PC-9 (cell line): ENCODE data around the gene KIF5A. TPM values are rescaled to one million over a fixed set of nuclear protein-coding genes. Genes with fewer than 3 reads are reported as not detected.
A peak's percentile ranks its signal among the peaks of the same experiment; 100 is the strongest.

Source experiments
- BruUV-seq: library from RNA; stranded (reverse); fragments of 400-500 nt; replicated peaks from 2 replicates; lab custom pipeline; 2021; lab: Mats Ljungman, UMichigan
- CTCF ChIA-PET: fragments of 300-600 bp; sonication (Branson Sonifier 250); formaldehyde crosslinking; loops from one replicate; lab custom pipeline; 2022; ENCODE audit warnings: antibody characterized with exemption; lab: Charles Lee
- POLR2A ChIA-PET: fragments of 300-600 bp; sonication (Branson Sonifier 250); formaldehyde crosslinking; loops from one replicate; lab custom pipeline; 2022; ENCODE audit warnings: antibody characterized with exemption; ENCODE audit not compliant: unreplicated experiment; lab: Charles Lee
- DNase-seq, 2 experiments: peaks; one replicate each; pipeline versions ENCODE4 v3.0.0 to v3.0.0-alpha.2; 2015 to 2022; ENCODE audit warnings: mixed read lengths in 1 of 2
- H2AFZ ChIP-seq: fragments of 200-600 bp; sonication (generic); 2 replicates; pipeline ENCODE4 v1.8.1; 2017; ENCODE audit warnings: antibody characterized with exemption
- H3F3A ChIP-seq: fragments of 200-600 bp; sonication (generic); 2 replicates; pipeline ENCODE4 v1.8.1; 2017; ENCODE audit warnings: antibody characterized with exemption, mild to moderate bottlenecking, low read depth; ENCODE audit not compliant: insufficient read depth
- H3K27ac ChIP-seq: fragments of 200-600 bp; sonication (generic); 2 replicates; pipeline ENCODE4 v1.6.1; 2016; ENCODE audit warnings: mixed run types
- H3K27me3 ChIP-seq: fragments of 200-600 bp; sonication (generic); 2 replicates; pipeline ENCODE4 v1.6.1; 2016; ENCODE audit warnings: low read depth, mixed run types; ENCODE audit not compliant: insufficient read depth
- H3K36me3 ChIP-seq: fragments of 200-600 bp; sonication (generic); 2 replicates; pipeline ENCODE4 v1.6.1; 2016; ENCODE audit warnings: low read depth, mixed run types
- H3K4me1 ChIP-seq: fragments of 200-600 bp; sonication (generic); replicated peaks from 2 replicates; pipeline ENCODE4 v1.6.1; 2016; ENCODE audit warnings: mixed run types; ENCODE audit not compliant: insufficient read depth
- H3K4me2 ChIP-seq: fragments of 200-600 bp; sonication (generic); 2 replicates; pipeline ENCODE4 v1.6.1; 2017; ENCODE audit warnings: mixed run types
- H3K4me3 ChIP-seq: fragments of 200-600 bp; sonication (generic); 2 replicates; pipeline ENCODE4 v1.6.1; 2016; ENCODE audit warnings: mixed run types
- H3K79me2 ChIP-seq: fragments of 200-600 bp; sonication (generic); 2 replicates; pipeline ENCODE4 v1.6.1; 2017; ENCODE audit warnings: low read depth, mixed run types
- H3K9me2 ChIP-seq: fragments of 200-600 bp; sonication (generic); 2 replicates; pipeline ENCODE4 v1.8.1; 2017; ENCODE audit warnings: mild to moderate bottlenecking; ENCODE audit not compliant: insufficient read depth
- H3K9me3 ChIP-seq: fragments of 200-600 bp; sonication (generic); 2 replicates; pipeline ENCODE4 v1.8.1; 2016; ENCODE audit warnings: low read depth; ENCODE audit not compliant: insufficient read depth
- H4K20me1 ChIP-seq: fragments of 200-600 bp; sonication (generic); 2 replicates; pipeline ENCODE4 v1.8.1; 2017; ENCODE audit not compliant: insufficient read depth
- CTCF ChIP-seq: fragments of 200-600 bp; sonication (generic); conservative IDR thresholded peaks from 2 replicates; pipeline ENCODE4 v1.6.1; 2017; ENCODE audit warnings: mixed run types, antibody characterized with exemption, mild to moderate bottlenecking, moderate library complexity
- EZH2 ChIP-seq: fragments of 200-600 bp; sonication (generic); IDR thresholded peaks from 2 replicates; pipeline ENCODE4 v1.8.0; 2017; ENCODE audit warnings: antibody characterized with exemption, low read depth
- intact Hi-C: fragments of 100-400 bp; cut with micrococcal nuclease; formaldehyde crosslinking; loops from one replicate; pipeline ENCODE4 v1.10.0; 2022; ENCODE audit not compliant: unreplicated experiment
- total RNA-seq: library from RNA; stranded (reverse); gene quantifications from 2 replicates; pipeline ENCODE4 v1.2.3, GENCODE V29; 2021

The KIF5A gene
- total RNA-seq, 1 experiment from 2014 or later = 0.07 TPM

DNA sequence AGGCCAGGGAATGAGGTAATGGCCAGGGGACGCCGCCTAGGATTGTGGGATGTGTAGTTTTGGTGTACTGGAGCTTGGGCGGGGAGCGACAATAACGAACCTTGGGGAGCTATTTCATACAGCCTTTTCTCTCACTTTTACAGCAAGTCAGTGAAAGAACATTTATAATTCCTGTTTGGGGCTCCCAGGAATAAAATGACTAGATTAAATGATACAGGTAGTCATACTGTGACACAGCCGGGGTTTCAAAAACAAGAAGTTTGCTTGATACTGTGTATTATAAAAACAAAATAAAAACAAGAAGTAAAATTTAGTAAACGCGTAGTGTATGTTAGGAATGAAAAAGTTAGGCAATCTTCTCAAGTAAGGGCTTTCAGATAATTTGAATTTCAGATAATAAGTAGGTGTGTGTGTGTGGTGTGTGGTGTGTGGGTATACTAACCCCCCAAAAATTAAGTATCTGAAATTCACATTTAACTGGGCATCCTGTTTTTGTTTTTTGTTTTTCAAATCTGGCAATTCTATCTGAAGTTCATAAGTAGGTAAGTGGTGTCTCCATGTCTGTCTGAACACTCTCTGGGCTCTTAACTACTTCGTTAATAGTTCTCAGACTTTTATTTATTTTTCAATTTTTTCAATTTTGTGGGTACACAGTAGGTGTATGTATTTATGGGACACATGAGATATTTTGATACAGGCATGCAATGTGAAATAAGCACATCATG, 2.4 kb upstream of the KIF5A start:
- Histone ChIP-seq H3K9me2 (no peaks in the 10 kb centered on the region), H3F3A (peaks cover 13% of the 10 kb centered on the region; the same call in 1 of the 2 replicates), H4K20me1 (peaks cover 10% of the 10 kb centered on the region; the same call in 1 of the 2 replicates), H3K79me2 (peaks cover 29% of the 10 kb centered on the region), H3K9me3 (no peaks in the 10 kb centered on the region), H3K4me1 (peaks cover 9% of the 10 kb centered on the region), H3K4me3 (peak overlapping the region; percentile 59; the same call in 1 of the 2 replicates), H3K27me3 (no peaks in the 10 kb centered on the region), H2AFZ (peak overlapping the region; percentile 71; the same call in 1 of the 2 replicates), H3K36me3 (peaks cover 4% of the 10 kb centered on the region; the same call in 1 of the 2 replicates), H3K27ac (no peak overlapping the region), H3K4me2 (peak overlapping the region; percentile 76)
- ChIA-PET CTCF (no interaction called here), POLR2A (interaction anchor here (0.6 to 0.7 kb wide), 4 partner anchors 44 to 233 kb away, joined by 3 to 7 read pairs (median 5); partner anchors contain the start of gene PIP4K2C)
- no peak for DNase-seq
- BruUV-seq = TSS peak; percentile 59
- intact Hi-C loops = loop anchor here (2.0 kb wide), 2 partner anchors 25 to 43 kb away; partner anchors contain the start of genes MBD6 and PIP4K2C
- no peak for TF ChIP-seq CTCF
- no peak for TF ChIP-seq EZH2

- Histone ChIP-seq H4K20me1 (peaks cover 10% of the 10 kb centered on the region; the same call in 1 of the 2 replicates), H3K9me2 (no peaks in the 10 kb centered on the region), H3F3A (peaks cover 13% of the 10 kb centered on the region; the same call in 1 of the 2 replicates), H2AFZ (no peak overlapping the region), H3K4me2 (no peak overlapping the region), H3K4me1 (peaks cover 9% of the 10 kb centered on the region), H3K27ac (no peak overlapping the region), H3K27me3 (no peaks in the 10 kb centered on the region), H3K4me3 (no peak overlapping the region), H3K36me3 (no peaks in the 10 kb centered on the region), H3K9me3 (no peaks in the 10 kb centered on the region), H3K79me2 (peaks cover 29% of the 10 kb centered on the region)
- TF ChIP-seq EZH2 (no peak), CTCF (no peak)
- CTCF ChIA-PET = no interaction called here
- DNase-seq = no peak
- BruUV-seq = no TSS peak
- POLR2A ChIA-PET = no interaction called here
- intact Hi-C loops = no loop called here
Observed at GRCh38 chr12:57548013-57548315, 1.9 kb upstream of the KIF5A start.

- intact Hi-C loops = no loop called here
- no TSS peak for BruUV-seq
- CTCF ChIA-PET = no interaction called here
Observed at GRCh38 chr12:57548488-57548887, 1.4 kb upstream of the KIF5A start.

More at GRCh38 chr12:57548488-57548887, 1.4 kb upstream of the KIF5A start:
- no peaks in the 10 kb centered on the region for H3K9me2 ChIP-seq
- no peak for DNase-seq
- H4K20me1 ChIP-seq = peaks cover 10% of the 10 kb centered on the region; the same call in 1 of the 2 replicates
- no peak overlapping the region for H3K4me2 ChIP-seq
- H3K4me1 ChIP-seq = peaks cover 9% of the 10 kb centered on the region
- peaks cover 13% of the 10 kb centered on the region; the same call in 1 of the 2 replicates for H3F3A ChIP-seq
- no peak overlapping the region for H3K27ac ChIP-seq
- TF ChIP-seq CTCF (no peak), EZH2 (no peak)
- H3K4me3 ChIP-seq = no peak overlapping the region
- H3K79me2 ChIP-seq = peaks cover 29% of the 10 kb centered on the region
- no peaks in the 10 kb centered on the region for H3K27me3 ChIP-seq
- POLR2A ChIA-PET = no interaction called here
- no peak overlapping the region for H2AFZ ChIP-seq
- no peaks in the 10 kb centered on the region for H3K36me3 ChIP-seq
- H3K9me3 ChIP-seq = no peaks in the 10 kb centered on the region
